ENCODE measurements around the gene NBPF3. TPM values are rescaled to one million over a fixed set of nuclear protein-coding genes. Genes with fewer than 3 reads are reported as not detected.

Gene NBPF3
- 15.2 and 27.5 TPM in 2 replicates for total RNA-seq

DNA sequence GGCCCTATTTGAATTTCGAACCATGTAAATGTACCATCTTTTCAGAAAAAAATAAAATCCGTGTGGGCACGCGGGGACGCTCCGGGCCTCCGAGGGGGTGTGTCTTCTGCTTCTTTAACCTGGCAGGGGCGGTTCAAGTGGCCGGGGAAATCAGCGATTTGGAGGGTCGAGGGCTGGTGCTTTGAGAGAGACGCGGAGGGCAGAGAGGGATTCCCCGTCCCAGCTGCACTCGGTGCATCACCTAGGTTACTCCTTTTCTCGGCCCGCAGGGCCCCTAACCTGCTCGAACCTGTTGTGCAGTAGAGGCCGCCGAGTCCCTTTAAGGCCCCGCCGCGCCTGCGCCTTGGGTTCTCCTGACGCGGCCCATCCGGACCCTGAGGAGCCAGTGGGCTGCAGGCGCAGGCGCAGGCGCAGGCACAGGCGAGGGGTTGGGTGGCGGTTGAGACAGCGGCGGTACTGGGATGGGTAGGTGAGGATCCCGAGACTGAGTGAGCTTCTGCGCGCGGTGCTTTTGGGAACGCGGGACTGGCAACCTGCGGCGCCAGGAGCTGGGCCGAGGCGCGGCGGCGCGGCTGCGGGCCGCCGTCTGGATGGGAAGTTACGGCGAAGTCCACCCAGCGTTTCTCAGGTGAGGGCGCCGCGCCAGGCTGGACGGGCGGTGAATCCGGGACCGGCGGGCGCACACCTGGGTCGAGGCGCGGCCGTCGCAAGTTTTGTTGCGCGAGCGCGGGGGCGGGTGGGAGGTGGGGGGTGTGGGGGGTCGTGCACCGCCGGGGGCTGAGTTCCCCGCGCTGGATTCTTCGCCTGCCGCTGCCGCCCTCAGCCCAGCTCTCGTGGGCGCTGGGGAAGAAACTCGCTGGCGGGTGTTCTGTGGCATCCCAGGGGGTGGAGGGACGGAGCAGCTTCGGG is at the start of gene NBPF3:
Gene NBPF3, plus strand, starts transcription at position 417 of the 909 bp plus-strand sequence. CDS start 4,950 bp downstream, outside the sequence.

DNA sequence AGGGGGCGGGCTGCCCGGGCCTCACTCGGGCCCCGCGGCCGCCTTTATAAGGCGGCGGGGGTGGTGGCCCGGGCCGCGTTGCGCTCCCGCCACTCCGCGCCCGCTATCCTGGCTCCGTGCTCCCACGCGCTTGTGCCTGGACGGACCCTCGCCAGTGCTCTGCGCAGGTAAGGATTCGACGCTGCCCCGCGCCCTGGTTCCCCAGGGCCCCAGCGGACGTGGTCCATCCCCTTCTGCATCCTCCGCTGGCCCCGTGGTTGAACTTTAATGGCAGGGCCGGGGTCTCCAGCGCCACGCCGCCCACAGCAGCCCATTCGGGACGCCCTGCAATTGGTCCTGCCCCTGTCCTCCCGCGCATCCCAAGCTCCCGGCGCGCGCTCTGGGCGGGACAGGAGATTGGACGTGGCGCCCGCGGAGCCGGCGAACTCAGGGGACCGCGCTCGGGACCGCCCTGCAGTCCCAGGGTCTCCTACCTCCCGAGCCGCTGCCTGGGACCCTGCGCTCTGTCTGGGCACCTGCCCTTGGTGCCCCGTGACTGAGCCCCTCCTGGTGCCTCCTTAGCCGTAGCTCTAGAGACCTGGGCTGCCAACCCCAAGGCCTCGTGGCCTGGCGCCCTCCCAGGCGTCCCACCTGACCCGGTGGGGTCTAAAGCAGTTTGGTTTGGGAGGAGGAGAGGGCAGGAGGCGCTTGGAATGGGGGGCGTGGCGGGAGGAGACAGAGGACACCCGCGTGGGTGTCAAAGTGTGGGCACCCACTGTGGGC is 69.6 kb downstream of the NBPF3 start, which contains the start of gene ALPL:
Gene ALPL, plus strand, starts transcription at position 73 of the 762 bp plus-strand sequence. CDS start 44,659 bp downstream, outside the sequence.

Other genes starting within 250 kb of the NBPF3 start
- 198 and 225 TPM in 2 replicates for gene ECE1, start 149.7 kb upstream of the NBPF3 start, total RNA-seq
- gene ALPL, start 69.3 kb downstream of the NBPF3 start, total RNA-seq = under 0.01 TPM in 1 of 2 replicates, not detected in the other
- under 0.01 TPM in 1 of 2 replicates, not detected in the other for gene RAP1GAP, start 229.2 kb downstream of the NBPF3 start, total RNA-seq